Activated CD4-positive, alpha-beta T cell treated with anti-CD3 and anti-CD28 coated beads for 24 hours (primary cell): ENCODE data around the gene TMEM165.
A peak's percentile ranks its signal among the peaks of the same experiment; 100 is the strongest.
"Not testable (repeated sequence)": the region's sequence is repeated elsewhere in the genome, so short reads cannot be mapped to it uniquely, and the experiment has no call there.

Experiments
- DNase-seq, 2 donors: peaks; one replicate each; pipeline ENCODE4 v3.0.0-alpha.2; 2020; ENCODE audit warnings: low read depth in 2 of 2

Gene TMEM165, protein sequence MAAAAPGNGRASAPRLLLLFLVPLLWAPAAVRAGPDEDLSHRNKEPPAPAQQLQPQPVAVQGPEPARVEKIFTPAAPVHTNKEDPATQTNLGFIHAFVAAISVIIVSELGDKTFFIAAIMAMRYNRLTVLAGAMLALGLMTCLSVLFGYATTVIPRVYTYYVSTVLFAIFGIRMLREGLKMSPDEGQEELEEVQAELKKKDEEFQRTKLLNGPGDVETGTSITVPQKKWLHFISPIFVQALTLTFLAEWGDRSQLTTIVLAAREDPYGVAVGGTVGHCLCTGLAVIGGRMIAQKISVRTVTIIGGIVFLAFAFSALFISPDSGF

DNA sequence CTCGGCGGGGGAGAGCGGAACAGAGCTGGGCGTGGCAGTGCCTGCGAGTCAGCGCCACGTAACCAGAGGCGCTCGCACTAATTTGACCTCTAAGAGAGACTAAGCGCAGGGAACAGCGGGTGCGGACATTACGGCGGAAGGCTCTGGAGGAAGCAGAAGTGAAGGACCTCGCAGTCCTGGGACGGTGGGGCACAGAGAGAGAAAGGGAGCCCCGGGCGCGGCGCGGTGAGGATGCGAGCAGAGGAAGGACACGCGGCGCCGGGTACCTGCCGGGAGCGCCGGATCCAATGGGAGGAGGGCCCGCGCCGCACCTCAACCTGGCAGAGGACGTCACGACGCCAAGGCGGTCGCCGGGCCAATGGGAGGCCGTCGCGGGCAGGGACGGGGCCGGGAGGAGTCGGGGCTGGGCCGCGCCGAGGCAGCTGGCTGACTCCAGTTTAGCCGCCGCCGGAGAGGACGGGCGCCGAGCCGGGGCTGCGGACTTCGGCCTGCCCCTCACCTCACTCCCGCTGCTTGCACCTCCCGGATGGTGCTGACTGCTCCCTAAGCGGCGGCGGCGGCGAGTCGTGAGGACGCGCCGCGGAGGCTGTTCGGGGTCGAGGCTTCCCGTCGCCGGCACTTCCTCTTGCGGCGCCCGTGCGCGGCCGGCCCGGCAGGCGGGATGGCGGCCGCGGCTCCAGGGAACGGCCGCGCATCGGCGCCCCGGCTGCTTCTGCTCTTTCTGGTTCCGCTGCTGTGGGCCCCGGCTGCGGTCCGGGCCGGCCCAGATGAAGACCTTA, at the start of gene TMEM165:
TMEM165 (plus strand) TSS at position 429 of the 779 bp plus-strand sequence; CDS start at position 662, 233 bp downstream.
- DNase-seq: peak; percentile 81 to 87

DNA sequence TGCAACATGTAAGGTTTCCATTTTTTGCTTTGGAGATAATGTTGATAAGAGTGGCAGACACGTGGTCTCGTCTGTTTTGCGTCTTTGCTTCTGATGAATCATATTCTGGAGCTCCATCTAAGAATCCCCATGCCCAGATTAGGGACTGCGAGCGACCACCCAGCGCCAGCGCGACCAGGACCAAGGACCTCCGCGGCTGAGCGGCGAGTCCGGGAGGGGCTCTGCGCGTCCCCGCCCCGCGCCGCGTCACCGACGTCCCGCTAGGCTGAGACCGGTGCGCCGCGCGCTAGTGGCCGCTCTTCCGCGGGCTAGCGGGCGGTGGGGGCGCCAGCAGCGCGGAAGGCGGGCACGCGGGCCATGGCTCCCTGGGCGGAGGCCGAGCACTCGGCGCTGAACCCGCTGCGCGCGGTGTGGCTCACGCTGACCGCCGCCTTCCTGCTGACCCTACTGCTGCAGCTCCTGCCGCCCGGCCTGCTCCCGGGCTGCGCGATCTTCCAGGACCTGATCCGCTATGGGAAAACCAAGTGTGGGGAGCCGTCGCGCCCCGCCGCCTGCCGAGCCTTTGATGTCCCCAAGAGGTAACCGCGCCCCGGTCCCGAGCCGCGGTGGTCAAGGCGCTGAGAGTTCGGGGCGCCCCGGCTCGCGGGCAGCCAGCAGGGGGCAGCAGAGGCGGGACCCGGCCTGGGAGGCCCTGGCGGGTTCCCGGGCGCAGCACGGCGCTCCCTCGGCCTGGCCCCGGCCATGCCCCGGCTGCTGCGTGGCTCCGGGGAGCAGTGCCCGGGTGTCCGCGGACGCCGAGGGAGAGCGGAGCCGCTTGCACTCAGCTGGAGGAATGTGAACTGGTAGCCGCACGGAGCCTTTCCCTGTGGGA, 49.5 kb upstream of the TMEM165 start, which contains the start of gene SRD5A3:
SRD5A3 (plus strand) TSS at position 263 of the 871 bp plus-strand sequence; CDS start at position 358, 95 bp downstream.
- peak; percentile 71 to 80 for DNase-seq

DNA sequence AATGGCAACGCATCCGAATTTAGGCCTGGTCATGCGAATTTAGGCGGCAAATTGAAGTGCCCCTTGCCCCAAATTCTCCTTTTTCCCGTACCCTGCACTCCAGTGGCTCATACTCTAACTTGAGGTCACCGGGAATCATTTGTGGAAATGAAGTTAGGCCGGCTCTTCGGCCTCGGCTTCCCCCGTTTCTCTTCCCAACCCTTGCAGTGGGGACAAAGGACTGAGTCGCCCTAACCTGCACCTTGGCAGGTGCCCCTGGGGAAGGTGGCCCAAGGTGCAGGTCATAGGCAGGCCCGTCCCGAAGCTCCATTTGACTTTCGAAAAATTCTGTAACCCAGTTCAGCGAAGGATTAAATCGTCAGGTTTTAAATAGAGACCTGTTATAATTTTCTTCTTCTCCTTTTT, 48.9 kb upstream of the TMEM165 start:
- no peak for DNase-seq

DNA sequence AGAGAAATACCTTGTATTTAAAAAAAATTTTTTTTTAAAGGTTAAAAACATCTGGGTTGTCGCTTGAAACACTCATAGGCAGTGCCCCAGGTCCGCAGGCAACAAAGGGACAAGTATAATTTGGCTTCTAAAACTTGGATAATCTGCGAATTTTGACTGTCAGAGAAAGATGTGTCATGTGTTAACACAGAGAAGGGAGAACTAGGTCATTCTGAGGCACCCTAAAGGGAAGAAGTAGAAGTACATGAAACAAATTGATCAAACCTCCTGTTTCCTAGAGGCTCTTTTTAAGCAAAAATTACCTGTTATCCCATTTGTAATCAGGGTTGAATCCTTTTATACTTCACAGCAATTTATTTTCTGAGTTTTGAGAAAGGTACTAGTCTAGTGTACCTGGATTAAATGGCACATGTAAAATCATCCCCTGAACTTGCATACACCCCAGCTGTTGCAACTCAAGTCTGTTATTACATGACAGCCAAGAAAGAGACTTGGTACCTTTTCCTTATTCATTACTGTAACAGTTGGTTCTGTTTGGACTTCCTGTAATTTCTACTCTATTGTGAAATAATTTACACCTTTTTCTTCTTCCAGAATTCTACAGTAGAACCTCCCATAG, 48.0 kb upstream of the TMEM165 start:
- no peak for DNase-seq

DNA sequence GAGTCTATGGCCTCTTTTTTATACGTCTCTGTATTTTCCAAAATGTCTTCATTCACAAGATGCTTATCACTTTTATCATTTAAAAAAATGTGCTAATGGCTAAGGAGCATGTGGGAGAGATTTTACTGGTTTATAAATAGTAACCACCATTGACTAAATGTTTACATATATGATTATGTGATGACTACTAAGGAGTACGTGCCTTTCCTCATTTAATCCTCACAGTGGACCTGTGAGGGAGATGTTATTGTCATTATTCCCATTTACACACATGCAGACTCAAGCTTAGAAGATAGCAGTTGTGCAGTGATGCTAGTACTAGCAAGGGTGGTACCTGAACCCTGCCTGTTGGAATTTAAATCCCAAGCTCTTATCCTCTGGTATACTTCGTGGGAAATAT, 47.3 kb upstream of the TMEM165 start:
- no peak for DNase-seq

DNA sequence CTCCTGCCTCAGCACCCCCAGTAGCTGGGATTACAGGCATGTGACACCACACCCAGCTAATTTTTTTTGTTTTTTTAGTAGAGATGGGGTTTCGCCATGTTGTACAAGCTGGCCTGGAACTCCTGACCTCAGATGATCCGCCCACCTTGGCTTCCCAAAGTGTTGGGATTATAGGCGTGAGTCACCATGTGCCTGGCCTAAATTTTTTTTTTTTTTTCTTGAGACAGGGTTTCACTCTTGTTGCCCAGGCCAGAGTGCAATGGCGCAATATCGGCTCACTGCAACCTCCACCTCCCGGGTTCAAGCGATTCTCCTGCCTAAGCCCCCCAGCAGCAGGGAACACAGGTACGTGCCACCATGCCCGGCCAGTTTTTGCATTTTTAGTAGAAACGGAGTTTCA, 44.9 kb upstream of the TMEM165 start:
- not testable (repeated sequence) for DNase-seq

DNA sequence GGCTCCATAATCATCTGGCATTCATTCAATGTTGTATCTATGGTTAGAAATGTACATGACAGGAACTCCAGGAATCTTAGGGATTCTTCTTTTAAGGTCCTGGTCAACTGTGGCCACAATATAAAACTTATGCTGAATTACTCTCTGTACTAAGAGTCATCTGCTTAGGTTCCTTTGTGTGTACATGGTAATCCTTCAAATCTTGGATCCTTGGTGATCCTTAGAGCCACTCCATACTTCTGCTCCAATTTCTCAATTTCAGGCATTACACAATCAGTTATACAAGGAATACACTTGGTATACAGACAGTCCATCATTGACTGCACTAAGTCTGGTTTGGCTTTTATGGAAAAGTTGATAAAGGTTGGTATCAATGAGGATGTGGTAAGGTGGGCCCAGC, 43.9 kb upstream of the TMEM165 start:
- DNase-seq: no peak

DNA sequence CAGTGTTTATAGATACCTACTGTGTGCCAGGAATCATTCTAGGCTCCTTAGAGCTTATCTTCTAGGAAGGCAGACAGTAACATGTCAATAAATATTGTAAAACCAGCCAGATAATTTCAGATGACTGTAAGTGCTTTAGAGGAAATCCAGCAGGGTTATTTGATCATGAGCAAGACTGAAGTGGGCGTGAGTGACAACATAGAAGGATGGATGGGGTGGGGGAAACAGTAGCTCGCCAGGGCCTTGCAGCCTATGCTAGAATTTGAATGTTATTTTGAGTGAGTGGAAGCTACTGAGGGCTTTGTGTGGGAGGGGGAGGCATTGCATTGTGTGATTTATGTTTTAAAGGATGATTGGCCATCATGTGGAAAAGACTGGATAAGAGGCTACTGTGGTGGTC, 43.0 kb upstream of the TMEM165 start:
- no peak for DNase-seq

DNA sequence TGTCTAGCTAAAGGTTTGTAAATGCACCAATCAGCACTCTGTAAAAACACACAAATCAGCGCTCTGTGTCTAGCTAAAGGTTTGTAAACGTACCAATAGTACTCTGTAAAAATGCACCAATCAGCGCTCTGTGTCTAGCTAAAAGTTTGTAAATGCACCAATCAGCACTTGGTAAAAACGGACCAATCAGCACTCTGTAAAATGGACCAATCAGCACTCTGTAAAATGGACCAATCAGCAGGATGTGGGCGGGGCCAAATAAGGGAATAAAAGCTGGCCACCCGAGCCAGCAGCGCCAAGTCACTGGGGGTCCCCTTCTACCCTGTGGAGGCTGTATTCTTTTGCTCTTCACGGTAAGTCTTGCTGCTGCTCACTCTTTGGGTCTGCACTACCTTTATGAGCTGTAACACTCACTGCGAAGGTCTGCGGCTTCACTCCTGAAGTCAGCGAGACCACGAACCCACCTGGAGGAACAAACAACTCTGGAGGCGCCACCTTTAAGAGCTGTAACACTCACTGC, 42.5 kb upstream of the TMEM165 start:
- not testable (repeated sequence) for DNase-seq

DNA sequence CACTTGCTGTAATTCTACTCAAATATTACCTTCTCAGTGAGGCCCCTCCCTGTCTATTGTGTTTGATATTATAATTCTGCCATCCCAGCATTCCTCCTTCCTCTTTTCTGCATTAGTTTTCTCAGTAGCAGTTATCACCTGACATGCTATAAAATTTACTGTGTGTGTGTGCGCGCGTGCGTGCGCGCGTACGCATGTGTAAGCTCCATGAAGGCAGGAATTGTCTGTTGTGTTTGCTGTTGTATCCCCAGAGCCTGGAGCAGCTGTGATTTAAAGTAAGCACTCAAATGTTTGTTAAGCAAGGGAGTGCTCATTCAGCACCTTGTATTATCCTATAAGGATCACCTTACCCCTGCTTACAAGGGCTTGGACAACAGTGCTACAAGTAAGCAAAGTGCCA, 41.1 kb upstream of the TMEM165 start:
- no peak for DNase-seq

DNA sequence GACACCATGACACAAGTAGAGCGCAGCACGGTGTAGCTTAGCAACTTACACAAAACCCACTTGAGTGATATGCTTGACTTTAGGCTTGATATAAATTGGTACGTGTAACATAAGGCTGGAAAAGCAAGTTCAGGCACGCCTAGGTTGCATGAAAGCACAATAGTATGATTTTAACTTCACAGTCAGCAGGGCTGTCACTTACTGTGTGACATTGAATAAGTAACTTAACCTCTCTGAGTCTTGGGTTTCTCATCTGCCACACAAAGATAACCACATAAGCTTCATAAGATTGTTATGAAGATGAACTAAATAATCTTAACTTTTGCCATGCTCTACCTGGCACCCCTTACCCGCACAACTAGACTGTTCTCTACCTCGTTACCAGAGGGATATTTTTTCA, 40.2 kb upstream of the TMEM165 start:
- no peak for DNase-seq

DNA sequence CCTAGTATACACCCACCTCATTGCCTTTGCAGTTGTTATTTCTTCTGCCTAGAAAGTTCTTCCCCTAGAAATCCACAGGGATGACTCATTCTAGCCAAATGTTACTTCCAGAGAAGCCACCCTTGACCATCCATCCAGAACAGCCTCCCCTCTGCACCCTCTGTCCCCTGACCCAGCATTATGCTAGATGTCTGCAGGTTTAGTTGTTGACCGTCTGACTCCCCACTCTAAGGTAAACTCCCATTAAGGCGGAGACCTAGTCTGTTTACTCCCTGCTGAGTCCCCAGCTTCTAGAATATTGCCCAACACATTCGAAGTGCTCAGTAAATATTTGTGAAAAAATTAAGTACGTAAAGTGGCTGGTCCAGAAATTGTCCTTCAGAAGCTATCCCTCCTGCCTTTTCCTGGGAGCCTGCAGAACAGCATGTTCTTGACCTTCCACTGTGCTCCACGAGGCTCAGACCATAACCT, 38.7 kb upstream of the TMEM165 start:
- DNase-seq: no peak

DNA sequence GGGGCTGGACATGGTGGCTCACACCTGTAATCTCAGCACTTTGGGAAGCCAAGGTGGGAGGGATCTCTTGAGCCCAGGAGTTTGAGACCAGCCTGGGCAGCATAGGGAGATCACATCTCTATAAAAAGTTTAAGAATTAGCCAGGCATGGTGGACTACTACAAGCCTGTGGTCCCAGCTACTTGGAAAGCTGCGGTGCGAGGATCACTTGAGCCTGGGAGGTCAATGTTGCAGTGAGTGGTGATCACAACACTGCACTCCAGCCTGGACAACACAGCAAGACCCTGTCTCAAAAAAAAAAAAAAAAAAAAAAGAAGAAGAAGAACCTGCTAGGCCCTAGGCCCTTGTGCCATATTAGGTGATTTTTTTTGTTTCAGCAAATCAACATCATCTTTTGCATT, 37.5 kb upstream of the TMEM165 start:
- DNase-seq: no peak

DNA sequence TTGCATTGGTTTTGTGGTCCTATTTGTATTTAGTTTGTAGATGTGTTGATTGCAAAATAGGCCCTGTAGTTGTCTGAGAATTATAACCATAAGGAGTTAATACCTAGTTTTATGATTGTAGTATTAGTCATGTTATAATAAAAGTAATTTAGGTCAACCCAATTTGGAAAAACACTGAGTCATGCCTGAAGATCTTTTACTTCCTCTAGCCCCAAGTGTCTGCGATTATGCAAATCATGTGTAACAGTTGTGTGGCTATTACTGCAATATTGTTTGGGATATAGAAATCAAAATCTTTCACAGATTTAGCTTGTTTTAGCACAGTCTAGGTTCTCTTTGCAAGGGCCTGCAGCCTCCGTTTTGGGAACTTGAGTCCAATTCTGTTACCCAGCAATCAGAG, 37.1 kb upstream of the TMEM165 start:
- no peak for DNase-seq

DNA sequence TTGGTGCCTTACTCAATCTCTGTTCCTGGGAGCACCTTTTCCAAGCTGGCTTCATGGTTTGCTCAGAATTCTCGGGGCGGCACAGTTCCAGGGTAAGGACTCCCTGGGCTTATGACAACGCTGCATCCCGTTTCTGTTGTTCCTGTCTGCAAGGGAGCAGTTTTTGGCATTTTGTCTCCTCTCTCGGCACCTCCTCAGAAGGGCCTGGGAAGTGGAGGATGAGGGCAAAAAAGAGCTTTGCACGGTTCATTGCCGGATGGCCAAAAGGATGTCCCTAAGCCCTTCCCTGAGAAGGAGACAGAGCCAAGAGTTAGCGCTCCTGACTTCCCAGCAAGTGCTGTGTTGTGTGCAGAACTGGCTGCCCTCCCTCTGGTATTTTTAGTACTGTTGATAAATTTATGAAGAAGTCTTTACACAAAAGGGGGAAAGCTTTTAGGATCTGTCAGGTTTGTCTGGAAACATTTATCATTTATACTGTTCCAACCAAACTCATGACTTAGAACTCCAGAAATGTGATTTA, 36.3 kb upstream of the TMEM165 start:
- no peak for DNase-seq

DNA sequence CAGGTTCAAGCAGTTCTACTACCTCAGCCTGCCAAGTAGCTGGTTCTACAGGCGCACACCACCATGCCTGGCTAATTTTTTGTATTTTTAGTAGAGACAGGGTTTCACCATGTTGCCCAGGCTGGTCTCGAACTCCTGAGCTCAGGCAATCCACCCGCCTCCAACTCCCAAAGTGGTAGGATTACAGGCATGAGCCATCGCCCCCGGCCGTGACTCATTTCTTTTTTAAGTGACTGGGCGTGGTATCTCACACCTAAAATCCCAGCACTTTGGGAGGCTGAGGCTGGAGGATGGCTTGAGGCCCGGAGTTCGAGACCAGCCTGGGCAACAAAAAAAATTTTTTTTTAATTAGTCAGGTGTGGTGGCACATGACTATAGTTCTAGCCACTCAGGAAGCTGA, 32.8 kb upstream of the TMEM165 start:
- not testable (repeated sequence) for DNase-seq

DNA sequence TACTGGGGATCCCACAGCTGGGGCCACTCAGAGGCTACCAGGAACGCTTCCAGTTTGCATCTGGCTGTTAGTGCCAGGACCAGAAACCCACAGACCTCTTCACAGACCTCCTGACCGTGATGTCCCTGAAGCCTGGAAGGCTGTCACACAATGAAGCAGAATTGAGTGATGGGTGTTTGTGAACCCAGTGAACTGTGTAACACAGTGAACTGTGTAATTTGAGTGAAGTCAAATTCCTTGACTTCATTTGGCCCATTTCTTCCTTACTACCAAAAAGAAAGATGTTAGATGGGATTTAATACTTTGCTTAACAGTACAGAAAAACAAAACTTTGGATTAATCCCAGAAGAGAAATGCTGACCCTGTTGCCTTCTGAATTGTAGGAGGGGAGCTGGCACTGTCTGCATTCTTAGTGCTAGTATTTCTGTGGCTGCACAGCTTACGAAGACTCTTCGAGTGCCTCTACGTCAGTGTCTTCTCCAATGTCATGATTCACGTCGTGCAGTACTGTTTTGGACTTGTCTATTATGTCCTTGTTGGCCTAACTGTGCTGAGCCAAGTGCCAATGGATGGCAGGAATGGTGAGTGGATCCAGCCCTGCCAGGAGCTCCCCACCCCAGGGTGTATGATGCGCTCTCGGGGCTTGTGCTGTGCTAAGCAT, 31.9 kb upstream of the TMEM165 start:
- DNase-seq: no peak

DNA sequence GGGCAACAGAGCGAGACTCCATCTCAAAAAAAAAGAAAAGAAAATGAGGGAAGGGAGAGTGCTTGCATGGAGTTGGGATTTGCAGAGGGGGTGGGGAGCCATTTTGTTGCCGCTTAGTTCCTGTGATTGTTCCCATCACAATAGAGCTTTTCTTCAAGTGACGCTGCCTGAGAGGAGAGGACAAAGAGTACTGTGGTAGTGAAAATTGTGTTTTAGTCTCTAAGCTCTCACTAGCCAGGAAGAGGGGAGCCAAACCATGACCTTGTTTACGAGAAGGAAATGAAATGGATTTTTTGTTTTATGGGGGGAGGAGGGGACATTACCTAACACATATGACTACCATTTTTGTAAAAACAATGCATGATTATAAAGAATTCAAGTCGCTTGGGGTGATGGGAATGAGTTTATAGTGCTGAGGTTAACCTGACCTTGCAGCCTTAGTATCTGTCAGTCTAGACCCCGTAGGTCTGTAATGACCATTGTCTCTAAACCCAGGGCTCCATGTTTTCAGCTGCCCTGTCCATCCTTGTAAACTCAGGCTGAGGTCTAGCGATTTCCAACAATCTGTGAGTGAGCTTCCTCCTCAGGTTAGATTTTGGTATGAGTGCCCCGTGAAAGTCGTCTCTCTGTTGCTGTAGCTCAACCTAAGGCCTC, 30.9 kb upstream of the TMEM165 start:
- no peak for DNase-seq

DNA sequence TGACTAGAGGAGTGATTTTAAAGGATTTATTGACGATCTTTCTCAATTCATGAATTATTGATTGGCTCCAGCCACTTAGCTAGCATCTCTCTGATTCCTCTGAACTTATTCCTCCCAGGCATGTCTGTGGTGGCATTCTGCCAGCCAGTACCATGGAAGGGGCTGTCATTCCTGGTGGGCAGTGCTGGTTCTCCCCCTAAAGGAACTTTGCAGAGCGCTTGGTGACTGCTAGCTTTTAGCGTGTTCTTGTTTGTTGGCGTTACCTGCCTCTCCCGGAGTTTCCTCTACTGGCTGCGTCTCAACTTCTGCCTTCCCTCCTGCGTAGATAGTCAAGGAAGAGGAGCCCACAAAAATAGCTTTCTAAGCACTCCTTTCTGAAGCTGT, 30.4 kb upstream of the TMEM165 start:
- no peak for DNase-seq

DNA sequence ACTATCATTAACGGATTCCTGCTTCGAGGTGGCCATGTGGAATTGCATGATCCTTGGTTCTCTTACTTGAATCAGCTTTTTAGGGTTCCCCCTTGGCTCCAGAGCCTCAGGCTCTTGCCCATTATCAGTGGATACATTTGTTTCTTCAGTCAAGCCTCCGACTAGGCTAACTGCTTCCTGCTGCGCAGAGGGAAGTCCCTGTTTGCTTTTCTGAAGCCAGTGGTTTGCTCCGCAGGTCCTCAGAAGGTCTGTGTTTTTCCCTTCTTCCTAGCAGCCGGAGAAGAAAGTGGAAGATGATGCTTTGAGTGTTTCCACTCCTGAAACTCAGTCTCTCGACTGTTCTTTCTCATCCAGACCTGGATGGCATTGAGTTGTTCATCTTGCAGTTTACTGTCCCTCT, 29.1 kb upstream of the TMEM165 start:
- no peak for DNase-seq
